Peyer's patch (tissue), 4 donors: ENCODE measurements around the gene METAP1D.

ENCODE experiments used
- CTCF ChIP-seq, 6 experiments: fragments of 450-650 bp in 4 of 6; fragments of 200-600 bp in 2 of 6; sonication (generic) in 1 of 6; IDR thresholded peaks; one replicate each; pipeline ENCODE4 v1.5.1; 2017 to 2019; ENCODE audit warnings: antibody characterized with exemption in 6 of 6, mild to moderate bottlenecking in 3 of 6, moderate library complexity in 1 of 6
- POLR2A ChIP-seq, 2 donors: fragments of 450-650 bp; IDR thresholded peaks; one replicate each; pipeline ENCODE4 v1.5.1; 2017; ENCODE audit warnings: antibody characterized with exemption in 2 of 2, mild to moderate bottlenecking in 2 of 2, moderate library complexity in 2 of 2

- TF ChIP-seq CTCF (IDR thresholded peaks at IDR 0.05) = no peak
- TF ChIP-seq POLR2A (IDR thresholded peaks at IDR 0.05) = no peak
Measured at GRCh38 chr2:171985076-171985475, 14.7 kb upstream of the METAP1D start.
